Mesendoderm (in vitro differentiated cells): ENCODE data around the gene SCAND1.

ENCODE experiments used
- DNase-seq: peaks from one replicate; pipeline ENCODE4 v3.0.0; 2013
- H2AK5ac ChIP-seq: 2 replicates; pipeline ENCODE4 v1.6.1; 2013; ENCODE audit warnings: low read length, inconsistent platforms
- H2BK120ac ChIP-seq: 2 replicates; pipeline ENCODE4 v1.6.1; 2013; ENCODE audit warnings: low read depth, mild to moderate bottlenecking, low read length, moderate library complexity, mixed read lengths
- H2BK15ac ChIP-seq: replicated peaks from 2 replicates; pipeline ENCODE4 v1.6.1; 2013; ENCODE audit warnings: low read depth, mild to moderate bottlenecking, moderate library complexity
- H2BK5ac ChIP-seq: 2 replicates; pipeline ENCODE4 v1.6.1; 2013; ENCODE audit warnings: low read length, inconsistent platforms
- H3K18ac ChIP-seq: 2 replicates; pipeline ENCODE4 v1.6.1; 2013; ENCODE audit warnings: mild to moderate bottlenecking, low read length, mixed read lengths
- H3K23ac ChIP-seq: one replicate; pipeline ENCODE4 v1.6.1; 2013; ENCODE audit warnings: low read length
- H3K27ac ChIP-seq: 2 replicates; pipeline ENCODE4 v1.5.1; 2013; ENCODE audit warnings: low read depth, mild to moderate bottlenecking, inconsistent platforms, low read length, moderate library complexity
- H3K27me3 ChIP-seq: 2 replicates; pipeline ENCODE4 v1.6.1; 2013; ENCODE audit warnings: low read length, control low read depth, mild to moderate bottlenecking, inconsistent platforms; ENCODE audit not compliant: insufficient read depth, poor library complexity
- H3K36me3 ChIP-seq: 2 replicates; pipeline ENCODE4 v1.6.1; 2013; ENCODE audit warnings: low read length, inconsistent platforms; ENCODE audit not compliant: control insufficient read depth, insufficient read depth
- H3K4ac ChIP-seq: one replicate; pipeline ENCODE4 v1.6.1; 2013; ENCODE audit warnings: low read depth, mild to moderate bottlenecking, low read length, moderate library complexity
- H3K4me1 ChIP-seq: 2 replicates; pipeline ENCODE4 v1.6.1; 2013; ENCODE audit warnings: low read depth, low read length, inconsistent platforms; ENCODE audit not compliant: control insufficient read depth
- H3K4me2 ChIP-seq: 2 replicates; pipeline ENCODE4 v1.6.1; 2013; ENCODE audit warnings: low read length
- H3K4me3 ChIP-seq: 2 replicates; pipeline ENCODE4 v1.5.1; 2013; ENCODE audit warnings: mild to moderate bottlenecking, low read length
- H3K56ac ChIP-seq: one replicate; pipeline ENCODE4 v1.6.1; 2013; ENCODE audit warnings: low read length
- H3K79me1 ChIP-seq: 2 replicates; pipeline ENCODE4 v1.6.1; 2013; ENCODE audit warnings: low read length, inconsistent platforms
- H3K79me2 ChIP-seq: 2 replicates; pipeline ENCODE4 v1.6.1; 2013; ENCODE audit warnings: mild to moderate bottlenecking, low read length; ENCODE audit not compliant: control insufficient read depth, insufficient read depth
- H3K9ac ChIP-seq: 2 replicates; pipeline ENCODE4 v1.6.1; 2013; ENCODE audit warnings: low read length, inconsistent platforms
- H4K5ac ChIP-seq: one replicate; pipeline ENCODE4 v1.6.1; 2013; ENCODE audit warnings: low read length
- H4K8ac ChIP-seq: one replicate; pipeline ENCODE4 v1.6.1; 2013; ENCODE audit warnings: low read depth, mild to moderate bottlenecking, control low read depth, low read length, moderate library complexity
- WGBS: extraction: QIAGEN DNeasy Blood & Tissue Kit; methylation state at CpG from one replicate; pipeline ENCODE4 v1.1.7; 2013; ENCODE audit warnings: low lambda C conversion rate, missing lambda C conversion rate; ENCODE audit not compliant: insufficient coverage; ENCODE audit errors: extremely low coverage; 5-methylcytosine and 5-hydroxymethylcytosine counted together

SCAND1 gene

GRCh38 chr20:35947907-35948306 lies 6.4 kb downstream of the SCAND1 start:
- Histone ChIP-seq H3K36me3 (no peaks in the 10 kb centered on the region), H2BK120ac (no peak overlapping the region), H3K4me2 (no peak overlapping the region), H3K4me3 (no peak overlapping the region), H3K9ac (no peak overlapping the region), H2BK5ac (no peak overlapping the region), H3K27me3 (no peaks in the 10 kb centered on the region), H3K23ac (no peak overlapping the region), H2BK15ac (no peak overlapping the region), H4K8ac (no peak overlapping the region), H3K79me1 (peaks cover 2% of the 10 kb centered on the region), H3K56ac (no peak overlapping the region), H3K79me2 (peaks cover 6% of the 10 kb centered on the region), H4K5ac (no peak overlapping the region), H3K4me1 (no peaks in the 10 kb centered on the region), H2AK5ac (no peak overlapping the region), H3K27ac (no peak overlapping the region), H3K18ac (no peak overlapping the region), H3K4ac (no peak overlapping the region)
- no peak for DNase-seq
- WGBS: no CpG with 5 or more reads among the region's 2 CpGs

GRCh38 chr20:35947489-35947888 lies 6.8 kb downstream of the SCAND1 start:
- no peak overlapping the region for H3K9ac ChIP-seq
- H3K4me1 ChIP-seq: no peaks in the 10 kb centered on the region
- H3K36me3 ChIP-seq: no peaks in the 10 kb centered on the region
- no peak overlapping the region for H3K4ac ChIP-seq
- WGBS: no CpG with 5 or more reads among the region's 9 CpGs
- H3K56ac ChIP-seq: no peak overlapping the region
- peaks cover 2% of the 10 kb centered on the region for H3K79me2 ChIP-seq
- no peak overlapping the region for H3K18ac ChIP-seq
- no peak overlapping the region for H4K8ac ChIP-seq
- no peak overlapping the region for H3K4me2 ChIP-seq
- no peak overlapping the region for H3K23ac ChIP-seq
- H2BK5ac ChIP-seq: no peak overlapping the region
- peak; percentile 80 for DNase-seq
- H2AK5ac ChIP-seq: no peak overlapping the region
- no peak overlapping the region for H2BK15ac ChIP-seq
- H3K79me1 ChIP-seq: no peaks in the 10 kb centered on the region
- H3K27me3 ChIP-seq: no peaks in the 10 kb centered on the region
- H4K5ac ChIP-seq: no peak overlapping the region
- no peak overlapping the region for H3K4me3 ChIP-seq
- H3K27ac ChIP-seq: no peak overlapping the region
- H2BK120ac ChIP-seq: no peak overlapping the region

DNA sequence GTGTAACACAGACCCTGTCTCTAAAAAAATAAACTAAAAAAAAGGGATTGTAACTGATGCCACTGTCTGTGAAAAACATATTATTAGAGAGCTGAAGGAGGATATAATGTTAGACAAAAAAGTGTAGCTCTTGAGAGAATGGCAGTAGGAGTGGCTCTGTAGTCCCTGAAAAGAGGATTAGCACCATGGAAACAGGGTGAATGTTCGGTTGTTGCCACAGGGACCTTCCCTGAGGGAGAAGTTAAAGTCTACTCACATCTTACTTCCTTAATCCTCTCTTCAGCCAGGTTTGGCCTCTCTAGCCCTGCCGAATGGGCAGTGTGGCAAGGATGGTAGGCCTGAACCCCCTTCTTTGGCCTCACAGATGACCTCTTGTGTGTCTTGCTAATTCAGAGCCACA lies 12.1 kb downstream of the SCAND1 start:
- H2BK5ac ChIP-seq: no peak overlapping the region
- no peak overlapping the region for H2AK5ac ChIP-seq
- H3K4me3 ChIP-seq: no peak overlapping the region
- H3K4me2 ChIP-seq: no peak overlapping the region
- no peak overlapping the region for H3K4ac ChIP-seq
- no peaks in the 10 kb centered on the region for H3K4me1 ChIP-seq
- no CpG with 5 or more reads among the region's 2 CpGs for WGBS
- no peak overlapping the region for H4K8ac ChIP-seq
- no peak overlapping the region for H3K9ac ChIP-seq
- peak; percentile 31 for DNase-seq
- H3K23ac ChIP-seq: no peak overlapping the region
- H3K56ac ChIP-seq: no peak overlapping the region
- H3K27me3 ChIP-seq: no peaks in the 10 kb centered on the region
- H3K79me2 ChIP-seq: no peaks in the 10 kb centered on the region
- no peak overlapping the region for H3K18ac ChIP-seq
- no peak overlapping the region for H2BK15ac ChIP-seq
- H2BK120ac ChIP-seq: no peak overlapping the region
- H3K36me3 ChIP-seq: no peaks in the 10 kb centered on the region
- H3K79me1 ChIP-seq: no peaks in the 10 kb centered on the region
- no peak overlapping the region for H4K5ac ChIP-seq
- H3K27ac ChIP-seq: no peak overlapping the region

DNA sequence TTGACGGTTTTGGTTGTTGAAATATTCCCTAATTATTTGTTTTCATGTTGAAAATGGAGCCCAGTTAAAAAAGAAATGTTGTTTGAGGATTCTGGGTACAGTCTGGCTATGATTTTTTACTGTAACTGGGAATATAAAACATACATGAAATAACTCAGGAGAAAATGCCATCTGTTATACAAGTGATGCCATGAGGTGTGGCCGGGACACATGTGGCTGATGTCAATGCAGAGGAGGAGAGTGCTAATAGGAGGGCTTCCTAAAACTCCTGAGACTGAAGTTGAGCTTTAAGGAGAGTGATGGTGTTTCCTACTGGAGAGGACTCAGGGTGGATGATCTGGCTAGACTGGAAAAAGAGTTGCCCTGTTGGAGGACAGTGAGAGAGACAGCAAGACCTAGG lies 12.7 kb downstream of the SCAND1 start:
- H3K27me3 ChIP-seq: no peaks in the 10 kb centered on the region
- no peaks in the 10 kb centered on the region for H3K4me1 ChIP-seq
- no peak overlapping the region for H2AK5ac ChIP-seq
- no peak overlapping the region for H3K9ac ChIP-seq
- H3K18ac ChIP-seq: no peak overlapping the region
- no peak overlapping the region for H3K23ac ChIP-seq
- no peak for DNase-seq
- no peaks in the 10 kb centered on the region for H3K79me1 ChIP-seq
- H3K4me2 ChIP-seq: no peak overlapping the region
- H2BK15ac ChIP-seq: no peak overlapping the region
- no peaks in the 10 kb centered on the region for H3K79me2 ChIP-seq
- H4K8ac ChIP-seq: no peak overlapping the region
- H3K56ac ChIP-seq: no peak overlapping the region
- H3K4me3 ChIP-seq: no peak overlapping the region
- no CpG with 5 or more reads among the region's 2 CpGs for WGBS
- no peaks in the 10 kb centered on the region for H3K36me3 ChIP-seq
- no peak overlapping the region for H3K4ac ChIP-seq
- no peak overlapping the region for H2BK5ac ChIP-seq
- H2BK120ac ChIP-seq: no peak overlapping the region
- no peak overlapping the region for H4K5ac ChIP-seq
- H3K27ac ChIP-seq: no peak overlapping the region

DNA sequence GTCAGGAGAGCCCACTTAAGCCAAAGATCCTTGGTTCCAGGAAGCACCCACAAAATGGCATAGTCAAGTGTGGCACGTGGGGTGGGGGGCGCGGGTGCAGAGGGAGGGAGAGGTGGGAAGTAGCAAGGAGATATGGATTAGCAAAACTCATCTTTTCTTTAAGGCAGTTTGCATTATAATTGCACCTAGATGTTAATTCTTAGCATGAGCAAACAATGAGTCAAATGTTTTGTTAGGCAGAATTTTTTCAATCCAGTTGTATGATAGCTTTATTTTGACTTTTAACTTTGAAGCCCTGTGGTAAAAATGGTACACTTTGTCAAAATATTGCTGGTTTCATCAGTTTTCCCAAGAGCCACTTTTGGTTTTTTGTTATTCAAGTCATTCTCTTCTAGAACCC lies 15.0 kb downstream of the SCAND1 start:
- Histone ChIP-seq H2BK15ac (no peak overlapping the region), H3K4me1 (peaks cover 1% of the 10 kb centered on the region), H4K5ac (no peak overlapping the region), H3K56ac (no peak overlapping the region), H2AK5ac (no peak overlapping the region), H3K4me2 (no peak overlapping the region), H3K23ac (no peak overlapping the region), H2BK120ac (no peak overlapping the region), H2BK5ac (no peak overlapping the region), H3K18ac (no peak overlapping the region), H3K79me1 (peaks cover 2% of the 10 kb centered on the region), H3K9ac (no peak overlapping the region), H3K36me3 (no peaks in the 10 kb centered on the region), H3K79me2 (no peaks in the 10 kb centered on the region), H4K8ac (no peak overlapping the region), H3K27ac (no peak overlapping the region), H3K4ac (no peak overlapping the region), H3K4me3 (no peak overlapping the region), H3K27me3 (no peaks in the 10 kb centered on the region)
- no peak for DNase-seq
- WGBS: no CpG with 5 or more reads among the region's 3 CpGs

- Histone ChIP-seq H3K4me2 (no peak overlapping the region), H3K9ac (no peak overlapping the region), H3K79me2 (no peaks in the 10 kb centered on the region), H4K5ac (no peak overlapping the region), H3K4me1 (peaks cover 4% of the 10 kb centered on the region), H3K27me3 (no peaks in the 10 kb centered on the region), H2BK120ac (no peak overlapping the region), H4K8ac (no peak overlapping the region), H2AK5ac (no peak overlapping the region), H2BK15ac (no peak overlapping the region), H3K4ac (no peak overlapping the region), H3K18ac (no peak overlapping the region), H3K27ac (no peak overlapping the region), H3K56ac (no peak overlapping the region), H3K23ac (no peak overlapping the region), H3K36me3 (no peaks in the 10 kb centered on the region), H3K79me1 (peaks cover 2% of the 10 kb centered on the region), H3K4me3 (no peak overlapping the region), H2BK5ac (no peak overlapping the region)
- peak; percentile 3 for DNase-seq
- WGBS: no CpG with 5 or more reads among the region's 4 CpGs
These were observed 20.3 kb downstream of the SCAND1 start for GRCh38 chr20:35934050-35934449.
